ENCODE data around the gene CACNA2D1.

- TF ChIP-seq POLR2A (IDR thresholded peaks at IDR 0.05) (no peak), CTCF (IDR thresholded peaks at IDR 0.05) (no peak)
These were observed 156.8 kb downstream of the CACNA2D1 start for GRCh38 chr7:82286798-82287140.
